ENCODE measurements around the gene EGF. TPM values are rescaled to one million over a fixed set of nuclear protein-coding genes. Genes with fewer than 3 reads are reported as not detected.

Gene EGF
- total RNA-seq, 2 experiments from 2014 or later: not detected

DNA sequence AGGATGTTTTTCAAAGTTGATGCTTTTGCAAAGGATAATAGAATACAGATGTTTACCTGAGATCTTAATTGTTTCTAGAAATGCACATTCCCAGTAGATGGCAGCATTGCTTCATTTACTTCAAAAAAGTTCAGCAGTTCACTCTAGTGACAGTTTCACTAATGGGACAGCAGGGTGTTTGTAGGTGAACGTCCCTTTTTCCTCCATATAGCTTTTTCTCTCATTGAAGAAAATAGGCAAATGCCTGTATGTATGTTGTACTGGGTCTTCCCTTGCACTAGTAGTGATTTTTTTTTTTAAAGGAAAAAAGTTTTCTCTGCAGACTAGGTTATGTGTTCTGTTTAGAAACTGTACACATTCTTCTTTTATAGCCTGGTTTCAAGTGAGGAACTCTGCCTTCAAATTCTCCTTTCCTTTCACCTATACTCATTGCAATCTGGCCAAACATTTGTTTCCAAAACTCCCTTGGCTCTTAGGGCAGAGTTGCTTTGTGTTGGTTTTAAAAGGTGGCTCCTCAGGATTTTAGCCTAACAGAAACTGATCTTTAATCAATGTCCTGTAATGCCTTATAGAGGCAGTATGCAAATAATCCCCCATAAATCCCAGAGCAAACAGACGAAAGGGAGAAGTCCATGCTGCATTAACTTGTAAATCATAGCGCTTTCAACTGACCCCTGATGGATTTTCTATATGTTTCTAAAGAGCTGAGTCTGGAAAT, 86.3 kb downstream of the EGF start:
- Mint-ChIP-seq H3K4me3 (no peak overlapping the region), H3K27me3 (peaks cover 13% of the 10 kb centered on the region), H3K27ac (no peak overlapping the region), H3K4me1 (peaks cover 26% of the 10 kb centered on the region), H3K36me3 (ENCODE audit: low read depth) (no peaks in the 10 kb centered on the region), H3K9me3 (no peaks in the 10 kb centered on the region)
- ChIA-PET CTCF (interaction anchor here (0.7 to 14.5 kb wide), 11 partner anchors 10 to 573 kb away, joined by 3 to 312 read pairs (median 4); no protein-coding TSS in a partner anchor), POLR2A (interaction anchor here (0.6 kb wide), 1 partner anchor 510 kb away, joined by 4 read pairs; no protein-coding TSS in a partner anchor)
- DNase-seq: no peak

DNA sequence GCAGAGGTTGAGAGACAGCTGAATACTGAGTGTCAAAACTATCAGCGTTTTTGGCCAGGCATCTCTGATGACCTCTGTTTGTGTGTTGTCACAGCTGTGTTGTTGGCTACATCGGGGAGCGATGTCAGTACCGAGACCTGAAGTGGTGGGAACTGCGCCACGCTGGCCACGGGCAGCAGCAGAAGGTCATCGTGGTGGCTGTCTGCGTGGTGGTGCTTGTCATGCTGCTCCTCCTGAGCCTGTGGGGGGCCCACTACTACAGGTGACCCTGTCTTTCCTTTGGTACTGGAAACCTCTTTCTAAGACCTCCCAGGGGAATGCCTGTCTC, 86.9 kb downstream of the EGF start:
- Mint-ChIP-seq H3K4me1 (peaks cover 20% of the 10 kb centered on the region), H3K9me3 (no peaks in the 10 kb centered on the region), H3K36me3 (ENCODE audit: low read depth) (no peaks in the 10 kb centered on the region), H3K27me3 (peaks cover 12% of the 10 kb centered on the region), H3K27ac (no peak overlapping the region), H3K4me3 (no peak overlapping the region)
- ChIA-PET CTCF (interaction anchor here (0.7 to 14.5 kb wide), 4 partner anchors 59 to 574 kb away, joined by 3 to 312 read pairs (median 4); no protein-coding TSS in a partner anchor), POLR2A (no interaction called here)
- no peak for DNase-seq

DNA sequence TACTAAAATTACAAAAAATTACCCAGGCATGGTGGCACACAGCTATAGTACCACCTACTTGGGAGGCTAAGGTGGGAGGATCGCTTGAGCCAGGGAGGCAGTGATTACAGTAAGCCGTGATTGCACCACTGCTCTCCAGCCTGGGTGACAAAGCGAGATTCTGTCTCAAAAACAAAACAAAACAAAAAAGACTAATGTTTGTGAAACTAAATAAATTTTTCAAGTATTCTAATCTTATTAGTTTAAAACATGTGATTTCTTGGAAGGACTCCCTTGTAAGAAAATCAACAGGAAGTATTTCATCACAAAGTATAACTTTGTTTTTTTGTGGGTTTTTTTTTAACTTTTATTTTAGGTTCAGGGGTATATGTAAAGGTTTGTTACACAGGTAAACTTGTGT, 89.6 kb downstream of the EGF start:
- Mint-ChIP-seq H3K27ac (no peak overlapping the region), H3K9me3 (no peaks in the 10 kb centered on the region), H3K4me1 (peaks cover 18% of the 10 kb centered on the region), H3K4me3 (no peak overlapping the region), H3K36me3 (ENCODE audit: low read depth) (no peaks in the 10 kb centered on the region), H3K27me3 (peaks cover 2% of the 10 kb centered on the region)
- CTCF ChIA-PET: interaction anchor here (1.2 to 14.5 kb wide), 2 partner anchors 512 to 519 kb away, joined by 5 to 312 read pairs; no protein-coding TSS in a partner anchor
- POLR2A ChIA-PET: no interaction called here
- no peak for DNase-seq

DNA sequence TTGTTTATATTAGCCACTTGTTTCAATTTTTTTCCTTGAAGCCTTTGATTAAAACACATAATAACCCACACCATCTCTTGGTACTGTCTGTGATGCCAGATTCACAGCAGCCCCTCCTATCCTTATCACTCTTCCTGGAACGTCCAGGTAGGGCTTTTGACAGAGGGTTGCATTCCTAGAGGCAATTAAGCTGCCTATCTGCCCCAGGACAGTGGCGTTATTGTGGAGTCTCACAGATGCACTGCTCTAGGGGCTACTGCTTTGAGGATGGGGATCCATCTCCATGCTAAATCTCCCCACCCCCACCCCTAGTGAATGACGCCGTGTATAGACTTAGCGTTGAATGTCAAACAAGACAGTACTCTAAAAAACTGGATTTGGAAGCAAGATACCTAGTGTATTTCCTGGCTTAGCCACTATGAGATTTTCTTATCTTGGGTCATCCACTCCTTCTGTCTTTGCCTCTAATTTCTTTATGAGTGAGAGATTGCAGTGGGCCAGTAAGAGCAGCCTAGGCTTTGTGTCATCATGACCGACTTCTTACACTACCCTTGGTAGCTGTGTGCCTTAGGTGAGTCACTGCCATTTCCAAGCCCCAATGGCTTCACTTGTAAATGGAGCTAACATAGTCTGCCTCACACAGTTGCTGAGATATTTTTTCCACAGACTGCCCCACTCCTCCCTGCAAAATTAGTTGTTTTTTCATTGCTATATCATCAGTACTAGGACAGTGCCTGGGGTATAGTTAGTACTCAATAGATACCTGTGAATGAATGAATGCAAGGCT, 90.9 kb downstream of the EGF start:
- DNase-seq: no peak
- ChIA-PET CTCF (interaction anchor here (14.5 kb wide), 1 partner anchor 510 kb away, joined by 312 read pairs; no protein-coding TSS in a partner anchor), POLR2A (no interaction called here)
- Mint-ChIP-seq H3K4me1 (peaks cover 18% of the 10 kb centered on the region), H3K4me3 (no peak overlapping the region), H3K36me3 (ENCODE audit: low read depth) (no peaks in the 10 kb centered on the region), H3K27me3 (peaks cover 2% of the 10 kb centered on the region), H3K27ac (no peak overlapping the region), H3K9me3 (no peaks in the 10 kb centered on the region)

DNA sequence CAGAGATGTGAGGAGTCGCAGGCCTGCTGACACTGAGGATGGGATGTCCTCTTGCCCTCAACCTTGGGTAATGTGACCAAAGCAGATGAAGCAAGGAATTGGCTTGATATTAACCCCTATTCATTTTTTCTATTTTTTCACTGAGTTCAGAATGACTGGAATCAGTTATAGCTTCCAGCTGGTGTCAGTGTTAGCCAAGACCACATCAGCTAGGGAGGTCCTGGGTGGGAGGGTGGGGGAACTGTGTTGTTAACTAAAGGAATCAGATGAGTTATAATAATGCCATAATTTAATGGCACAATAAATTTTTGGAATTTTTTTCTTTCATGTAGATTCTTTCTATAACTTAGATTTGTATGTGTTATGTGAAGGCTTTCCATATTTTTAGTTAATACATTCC, 91.9 kb downstream of the EGF start:
- ChIA-PET CTCF (interaction anchor here (0.6 to 14.5 kb wide), 2 partner anchors 57 to 509 kb away, joined by 7 to 312 read pairs; no protein-coding TSS in a partner anchor), POLR2A (no interaction called here)
- peaks cover 2% of the 10 kb centered on the region for H3K27me3 Mint-ChIP-seq
- no peaks in the 10 kb centered on the region for H3K36me3 Mint-ChIP-seq (ENCODE audit: low read depth)
- no peak overlapping the region for H3K4me3 Mint-ChIP-seq
- peaks cover 15% of the 10 kb centered on the region for H3K4me1 Mint-ChIP-seq
- DNase-seq: no peak
- no peak overlapping the region for H3K27ac Mint-ChIP-seq
- no peaks in the 10 kb centered on the region for H3K9me3 Mint-ChIP-seq

DNA sequence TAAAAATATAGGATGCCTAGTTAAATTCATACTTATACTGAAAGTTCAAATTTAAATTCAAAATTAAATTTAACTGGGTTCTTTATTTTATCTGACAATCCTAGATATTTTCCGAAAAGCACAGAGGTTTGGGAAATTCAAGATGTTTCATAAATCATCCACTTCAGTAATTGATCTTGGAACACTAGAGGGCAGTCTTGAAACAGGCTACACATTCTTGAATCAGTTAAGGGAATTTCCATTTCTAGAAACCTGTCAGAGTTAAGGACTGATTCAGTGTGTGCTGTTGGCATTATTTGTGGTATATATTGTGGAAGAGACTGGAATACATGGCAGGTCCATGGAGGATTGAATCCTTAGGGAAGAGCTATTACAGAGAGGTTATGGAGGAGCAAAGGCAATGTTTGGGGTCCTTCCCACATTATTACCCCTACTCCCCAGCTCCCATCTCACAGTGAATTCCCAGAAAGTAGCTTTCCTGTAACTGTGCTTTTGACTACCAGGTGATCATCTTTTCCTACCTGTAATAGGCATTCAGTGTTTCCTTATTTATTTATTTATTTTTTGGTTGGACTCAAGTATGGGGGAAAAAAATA, 92.9 kb downstream of the EGF start:
- no peak overlapping the region for H3K4me3 Mint-ChIP-seq
- ChIA-PET POLR2A (no interaction called here), CTCF (interaction anchor here (0.7 to 14.5 kb wide), 7 partner anchors 14 to 508 kb away, joined by 3 to 312 read pairs (median 4); no protein-coding TSS in a partner anchor)
- H3K4me1 Mint-ChIP-seq: peaks cover 15% of the 10 kb centered on the region
- H3K9me3 Mint-ChIP-seq: no peaks in the 10 kb centered on the region
- no peak for DNase-seq
- H3K36me3 Mint-ChIP-seq (ENCODE audit: low read depth): no peaks in the 10 kb centered on the region
- peaks cover 2% of the 10 kb centered on the region for H3K27me3 Mint-ChIP-seq
- no peak overlapping the region for H3K27ac Mint-ChIP-seq

DNA sequence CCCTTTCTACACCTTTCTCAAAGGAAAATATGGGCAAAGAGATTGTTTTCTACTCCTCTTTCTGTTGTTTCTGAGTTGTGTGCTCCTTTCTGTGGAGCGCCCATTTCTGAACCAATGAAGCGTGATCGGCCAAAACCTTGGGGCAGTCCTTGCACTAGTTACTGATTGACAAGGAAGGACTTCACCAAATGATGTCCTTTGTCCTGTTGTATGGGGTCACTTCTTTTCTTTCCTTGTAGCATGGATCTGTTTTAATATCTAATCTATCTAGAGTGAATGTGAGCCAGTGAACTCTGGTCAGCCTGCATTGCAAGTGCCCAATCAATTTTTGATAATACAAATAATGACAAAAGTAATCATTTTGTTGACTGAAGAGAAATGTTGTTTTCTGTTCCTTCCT, 94.5 kb downstream of the EGF start:
- Mint-ChIP-seq H3K27ac (no peak overlapping the region), H3K27me3 (no peaks in the 10 kb centered on the region), H3K4me1 (peaks cover 8% of the 10 kb centered on the region), H3K9me3 (no peaks in the 10 kb centered on the region), H3K36me3 (ENCODE audit: low read depth) (no peaks in the 10 kb centered on the region), H3K4me3 (no peak overlapping the region)
- no peak for DNase-seq
- ChIA-PET CTCF (interaction anchor here (0.7 to 14.5 kb wide), 6 partner anchors 12 to 517 kb away, joined by 3 to 312 read pairs (median 3); no protein-coding TSS in a partner anchor), POLR2A (no interaction called here)

DNA sequence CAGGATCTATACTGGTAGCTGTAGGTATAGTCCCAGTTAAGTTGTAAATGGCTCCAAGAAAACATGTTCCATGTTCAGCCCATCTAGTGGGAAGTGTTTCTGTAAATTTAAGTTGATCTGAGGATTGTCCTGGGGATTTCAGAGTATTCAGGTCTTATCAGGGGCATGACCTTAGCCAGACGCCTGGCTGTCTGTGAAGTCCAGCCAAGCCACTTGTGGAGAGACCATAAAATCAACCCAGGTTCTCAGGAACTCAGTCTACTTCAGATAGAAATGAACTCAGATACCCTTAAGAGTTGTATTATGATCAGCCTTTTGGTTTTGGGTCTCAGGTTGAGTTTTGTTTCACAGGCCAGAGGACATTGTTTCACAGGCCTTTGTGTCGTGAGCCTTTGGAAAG, 95.9 kb downstream of the EGF start:
- Mint-ChIP-seq H3K9me3 (no peaks in the 10 kb centered on the region), H3K4me3 (no peak overlapping the region), H3K27me3 (no peaks in the 10 kb centered on the region), H3K27ac (no peak overlapping the region), H3K4me1 (peaks cover 2% of the 10 kb centered on the region), H3K36me3 (ENCODE audit: low read depth) (no peaks in the 10 kb centered on the region)
- no peak for DNase-seq
- POLR2A ChIA-PET: no interaction called here
- CTCF ChIA-PET: interaction anchor here (0.9 to 1.4 kb wide), 5 partner anchors 10 to 503 kb away, joined by 3 to 4 read pairs (median 3); no protein-coding TSS in a partner anchor

DNA sequence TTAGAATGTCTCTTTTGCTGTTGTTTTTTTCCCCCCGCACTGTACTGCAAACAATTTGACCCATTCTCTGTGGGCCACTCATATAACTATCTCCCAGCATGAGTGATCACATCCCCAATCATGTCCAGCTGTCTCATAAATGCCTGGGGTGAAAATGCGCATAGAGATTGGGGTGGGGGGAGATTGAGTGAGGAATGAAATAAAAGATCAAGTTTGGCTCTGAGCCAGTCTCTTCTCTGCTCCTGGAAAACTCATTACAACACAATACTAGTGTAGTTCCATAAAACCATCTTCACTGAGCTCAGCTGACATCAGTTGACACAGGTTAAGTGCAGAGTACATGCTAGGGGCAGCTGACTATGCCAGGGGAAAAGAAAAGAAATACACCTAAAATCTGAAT, 96.9 kb downstream of the EGF start:
- no peak overlapping the region for H3K27ac Mint-ChIP-seq
- no peak overlapping the region for H3K4me3 Mint-ChIP-seq
- no peaks in the 10 kb centered on the region for H3K9me3 Mint-ChIP-seq
- H3K4me1 Mint-ChIP-seq: peaks cover 2% of the 10 kb centered on the region
- peaks cover 4% of the 10 kb centered on the region for H3K27me3 Mint-ChIP-seq
- CTCF ChIA-PET: interaction anchor here (0.6 to 1.4 kb wide), 4 partner anchors 11 to 507 kb away, joined by 3 to 7 read pairs (median 3); no protein-coding TSS in a partner anchor
- POLR2A ChIA-PET: no interaction called here
- no peak for DNase-seq
- no peaks in the 10 kb centered on the region for H3K36me3 Mint-ChIP-seq (ENCODE audit: low read depth)

DNA sequence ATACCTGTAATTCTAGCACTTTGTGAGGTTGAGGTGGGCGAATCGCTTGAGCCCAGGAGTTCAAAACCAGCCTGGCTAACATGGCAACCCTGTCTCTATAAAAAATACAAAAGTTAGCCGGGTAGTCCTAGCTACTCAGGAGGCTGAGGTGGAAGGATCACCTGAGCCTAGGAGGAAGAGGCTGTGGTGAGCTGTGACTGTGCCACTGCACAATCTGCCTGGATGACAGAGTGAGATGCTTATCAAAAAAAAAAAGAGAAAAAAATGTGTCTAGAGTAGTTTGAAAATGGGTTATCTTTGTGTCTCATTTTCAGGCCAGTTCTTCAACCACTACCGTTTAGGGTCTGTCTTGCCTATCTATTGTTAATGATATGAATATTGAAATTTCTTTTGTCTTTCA, 98.1 kb downstream of the EGF start:
- ChIA-PET POLR2A (interaction anchor here (1.0 kb wide), 1 partner anchor 508 kb away, joined by 3 read pairs; no protein-coding TSS in a partner anchor), CTCF (interaction anchor here (1.0 kb wide), 1 partner anchor 9 kb away, joined by 3 read pairs; no protein-coding TSS in a partner anchor)
- Mint-ChIP-seq H3K27me3 (peaks cover 4% of the 10 kb centered on the region), H3K36me3 (ENCODE audit: low read depth) (no peaks in the 10 kb centered on the region), H3K4me3 (no peak overlapping the region), H3K9me3 (no peaks in the 10 kb centered on the region), H3K27ac (no peak overlapping the region), H3K4me1 (no peaks in the 10 kb centered on the region)
- no peak for DNase-seq

DNA sequence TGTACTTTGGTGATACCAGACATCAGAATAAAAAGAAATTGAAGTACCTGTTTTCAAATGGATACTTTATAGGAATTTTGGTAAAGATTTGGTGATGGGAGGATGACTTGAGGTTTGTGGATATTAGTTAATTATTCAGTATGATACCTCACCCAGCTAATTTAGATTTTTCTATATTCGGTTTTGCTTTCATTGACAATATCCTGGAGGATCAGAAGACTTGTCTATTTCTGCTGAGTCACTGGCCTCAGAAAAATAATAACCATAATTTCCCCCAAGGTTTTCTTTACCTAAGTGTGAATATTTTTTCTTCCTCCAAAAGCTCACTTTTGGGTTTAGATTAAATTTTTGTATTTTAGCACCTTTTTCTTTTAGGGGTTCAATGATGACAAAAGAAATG, 100.2 kb downstream of the EGF start:
- CTCF ChIA-PET: interaction anchor here (0.6 to 1.0 kb wide), 2 partner anchors 304 to 506 kb away, joined by 3 read pairs; no protein-coding TSS in a partner anchor
- no peak overlapping the region for H3K4me3 Mint-ChIP-seq
- H3K9me3 Mint-ChIP-seq: no peaks in the 10 kb centered on the region
- H3K27me3 Mint-ChIP-seq: peaks cover 4% of the 10 kb centered on the region
- DNase-seq: no peak
- no peaks in the 10 kb centered on the region for H3K4me1 Mint-ChIP-seq
- POLR2A ChIA-PET: no interaction called here
- no peaks in the 10 kb centered on the region for H3K36me3 Mint-ChIP-seq (ENCODE audit: low read depth)
- no peak overlapping the region for H3K27ac Mint-ChIP-seq

DNA sequence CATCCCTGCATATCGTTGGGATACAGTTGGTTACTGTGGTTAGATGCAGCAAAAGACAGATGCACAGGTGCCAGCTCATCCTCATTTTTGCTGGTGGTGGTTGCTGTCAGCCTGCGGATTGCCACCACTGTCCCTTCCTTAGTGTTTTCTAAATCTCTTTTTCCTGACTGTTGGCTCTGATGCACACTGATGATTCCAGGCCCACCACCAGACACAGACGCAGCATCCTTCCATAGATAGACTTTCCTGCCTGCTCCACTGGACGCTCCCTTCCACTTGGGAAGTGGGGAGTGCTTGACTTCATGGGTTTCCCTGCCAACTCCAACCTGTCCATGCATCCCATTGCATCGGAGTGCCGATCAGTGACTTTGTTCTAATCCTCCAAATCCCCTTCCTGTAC, 101.5 kb downstream of the EGF start:
- ChIA-PET POLR2A (no interaction called here), CTCF (interaction anchor here (1.2 kb wide), 1 partner anchor 495 kb away, joined by 4 read pairs; no protein-coding TSS in a partner anchor)
- no peak for DNase-seq
- Mint-ChIP-seq H3K9me3 (no peaks in the 10 kb centered on the region), H3K27ac (no peak overlapping the region), H3K4me1 (no peaks in the 10 kb centered on the region), H3K27me3 (peaks cover 4% of the 10 kb centered on the region), H3K4me3 (no peak overlapping the region), H3K36me3 (ENCODE audit: low read depth) (no peaks in the 10 kb centered on the region)

DNA sequence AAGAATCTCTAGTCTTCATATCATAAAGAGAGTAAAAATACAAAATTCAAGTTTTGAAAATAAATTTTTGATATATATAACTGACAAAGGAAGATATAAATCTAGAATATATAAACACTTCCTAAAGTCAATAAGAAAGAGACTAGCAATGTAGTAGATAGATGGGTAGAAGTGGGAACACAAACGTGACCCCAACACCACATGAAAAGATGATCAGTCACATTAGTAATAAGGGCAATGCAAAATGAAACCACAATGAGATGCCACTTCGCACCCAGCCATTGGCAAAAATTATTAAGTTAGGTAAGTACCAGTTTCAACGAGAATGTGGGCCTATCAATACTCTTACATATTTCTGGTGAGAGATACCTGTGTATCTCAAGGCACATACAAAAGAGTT, 106.5 kb downstream of the EGF start:
- H3K36me3 Mint-ChIP-seq (ENCODE audit: low read depth): no peaks in the 10 kb centered on the region
- POLR2A ChIA-PET: no interaction called here
- H3K27ac Mint-ChIP-seq: no peak overlapping the region
- H3K9me3 Mint-ChIP-seq: no peaks in the 10 kb centered on the region
- CTCF ChIA-PET: interaction anchor here (0.9 to 1.7 kb wide), 2 partner anchors 8 to 13 kb away, joined by 3 to 5 read pairs; no protein-coding TSS in a partner anchor
- no peak overlapping the region for H3K4me3 Mint-ChIP-seq
- peaks cover 14% of the 10 kb centered on the region for H3K27me3 Mint-ChIP-seq
- DNase-seq: no peak
- no peaks in the 10 kb centered on the region for H3K4me1 Mint-ChIP-seq

Data from activated CD4-positive, alpha-beta memory T cell treated with anti-CD3 and anti-CD28 coated beads, Interleukin-2, amount 10 ng/mL, durations not matched to agents 7 days and 5 days (primary cell).